Mucosa of descending colon (tissue), 3 donors: ENCODE measurements around the gene ZDHHC24. TPM values are rescaled to one million over a fixed set of nuclear protein-coding genes. Genes with fewer than 3 reads are reported as not detected.

Source experiments
- ATAC-seq: fragments of 200-7000 bp; cut with Tn5 transposase; one replicate; pipeline ENCODE4 v1.9.1; 2020; ENCODE audit warnings: mild to moderate bottlenecking, moderate library complexity
- DNase-seq, 3 donors: peaks; one replicate each; pipeline ENCODE4 v3.0.0-alpha.2; 2020
- H3K36me3 ChIP-seq: fragments of 200-600 bp; one replicate; pipeline ENCODE4 v1.8.0; 2021; ENCODE audit warnings: low read depth, mild to moderate bottlenecking
- H3K4me1 ChIP-seq: fragments of 200-600 bp; one replicate; pipeline ENCODE4 v1.8.0; 2021; ENCODE audit warnings: low read depth, mild to moderate bottlenecking
- H3K4me3 ChIP-seq: fragments of 200-600 bp; one replicate; pipeline ENCODE4 v1.8.0; 2021; ENCODE audit warnings: mild to moderate bottlenecking
- H3K9me3 ChIP-seq: fragments of 200-600 bp; one replicate; pipeline ENCODE4 v1.8.0; 2021; ENCODE audit warnings: mild to moderate bottlenecking
- CTCF ChIP-seq: fragments of 200-600 bp; IDR thresholded peaks from one replicate; pipeline ENCODE4 v1.8.0; 2022; ENCODE audit warnings: antibody characterized with exemption, mild to moderate bottlenecking
- intact Hi-C, 2 donors: fragments of 100-400 bp; cut with DNase I in 1 of 2; cut with micrococcal nuclease in 1 of 2; formaldehyde crosslinking; loops; one replicate each; pipeline versions ENCODE4 v1.11.0 to v1.11.1; 2022; cut with DNase I, micrococcal nuclease
- total RNA-seq, 3 donors: library from RNA; stranded (reverse); fragmentation: NEBNext Ultra II Directional in 2 of 3; extraction: Animal tissue kit (Norgen Biotek cat#: 25700) in 2 of 3; gene quantifications; one replicate each; pipeline versions ENCODE4 v1.2.1 to v1.2.4, GENCODE V29; 2021 to 2023
- donor health status: DM: no; HTN: no; CAD: no; lungs with moderate emphysema.
- donor health status: DM: no; HTN: no; CAD: no.
- donor health status: DM: no; HTN: yes; CAD: no.

The ZDHHC24 gene
- total RNA-seq, 3 donors from 2014 or later = 9.1 to 11.8 (median 10.4) TPM

GRCh38 chr11:66568124-66568916 lies 22.5 kb upstream of the ZDHHC24 start, which contains the start of gene CTSF:
TSS of gene CTSF (minus strand) at chr11:66568606. CDS start at chr11:66568486, 120 bp downstream.
- intact Hi-C loops = no loop called here
- ATAC-seq (peak; percentile 94), DNase-seq (peak; percentile 83 to 86 (median 85))
- TF ChIP-seq CTCF = no peak
- Histone ChIP-seq H3K9me3 (no peaks in the 10 kb centered on the region), H3K4me1 (peaks cover 4% of the 10 kb centered on the region), H3K4me3 (peak within 1 kb of the TSS; percentile 17), H3K36me3 (no peaks in the 10 kb centered on the region)

- H3K9me3 ChIP-seq = no peaks in the 10 kb centered on the region
- no peak for DNase-seq
- no peak for ATAC-seq
- TF ChIP-seq CTCF = no peak
- intact Hi-C loops = no loop called here
- H3K36me3 ChIP-seq = no peaks in the 10 kb centered on the region
- no peak overlapping the region for H3K4me3 ChIP-seq
- peaks cover 4% of the 10 kb centered on the region for H3K4me1 ChIP-seq
Observed at GRCh38 chr11:66567787-66568123, 21.9 kb upstream of the ZDHHC24 start.

- no peak for TF ChIP-seq CTCF
- DNase-seq = no peak
- intact Hi-C loops = no loop called here
- Histone ChIP-seq H3K4me3 (no peak overlapping the region), H3K4me1 (peaks cover 4% of the 10 kb centered on the region), H3K9me3 (no peaks in the 10 kb centered on the region), H3K36me3 (no peaks in the 10 kb centered on the region)
- ATAC-seq = no peak
Observed at GRCh38 chr11:66566221-66566620, 20.4 kb upstream of the ZDHHC24 start.

- intact Hi-C loops = no loop called here
- Histone ChIP-seq H3K9me3 (no peaks in the 10 kb centered on the region), H3K4me1 (peaks cover 4% of the 10 kb centered on the region), H3K4me3 (no peak overlapping the region), H3K36me3 (no peaks in the 10 kb centered on the region)
- no peak for ATAC-seq
- no peak for TF ChIP-seq CTCF
- no peak for DNase-seq
Observed at GRCh38 chr11:66564984-66565383, 19.1 kb upstream of the ZDHHC24 start.

GRCh38 chr11:66564538-66564937 lies 18.7 kb upstream of the ZDHHC24 start:
- Histone ChIP-seq H3K4me1 (peaks cover 4% of the 10 kb centered on the region), H3K9me3 (no peaks in the 10 kb centered on the region), H3K36me3 (no peaks in the 10 kb centered on the region), H3K4me3 (no peak overlapping the region)
- DNase-seq (no peak), ATAC-seq (no peak)
- intact Hi-C loops = no loop called here
- no peak for TF ChIP-seq CTCF
